Skin of body (tissue), 2 donors: ENCODE data around the gene CACNB4. TPM values are rescaled to one million over a fixed set of nuclear protein-coding genes. Genes with fewer than 3 reads are reported as not detected.
"Not testable (repeated sequence)": the region's sequence is repeated elsewhere in the genome, so short reads cannot be mapped to it uniquely, and the experiment has no call there.

Source experiments
- DNase-seq: peaks from one replicate; lab custom pipeline; 2025; lab: John Stamatoyannopoulos, UW
- total RNA-seq: library from RNA; depleted of rRNA; stranded (reverse); fragments of >200 nt; gene quantifications from one replicate; pipeline ENCODE4 v1.2.3, GENCODE V29; 2014

The CACNB4 gene
- total RNA-seq, 1 donor from 2014 or later: 16.3 TPM

DNA sequence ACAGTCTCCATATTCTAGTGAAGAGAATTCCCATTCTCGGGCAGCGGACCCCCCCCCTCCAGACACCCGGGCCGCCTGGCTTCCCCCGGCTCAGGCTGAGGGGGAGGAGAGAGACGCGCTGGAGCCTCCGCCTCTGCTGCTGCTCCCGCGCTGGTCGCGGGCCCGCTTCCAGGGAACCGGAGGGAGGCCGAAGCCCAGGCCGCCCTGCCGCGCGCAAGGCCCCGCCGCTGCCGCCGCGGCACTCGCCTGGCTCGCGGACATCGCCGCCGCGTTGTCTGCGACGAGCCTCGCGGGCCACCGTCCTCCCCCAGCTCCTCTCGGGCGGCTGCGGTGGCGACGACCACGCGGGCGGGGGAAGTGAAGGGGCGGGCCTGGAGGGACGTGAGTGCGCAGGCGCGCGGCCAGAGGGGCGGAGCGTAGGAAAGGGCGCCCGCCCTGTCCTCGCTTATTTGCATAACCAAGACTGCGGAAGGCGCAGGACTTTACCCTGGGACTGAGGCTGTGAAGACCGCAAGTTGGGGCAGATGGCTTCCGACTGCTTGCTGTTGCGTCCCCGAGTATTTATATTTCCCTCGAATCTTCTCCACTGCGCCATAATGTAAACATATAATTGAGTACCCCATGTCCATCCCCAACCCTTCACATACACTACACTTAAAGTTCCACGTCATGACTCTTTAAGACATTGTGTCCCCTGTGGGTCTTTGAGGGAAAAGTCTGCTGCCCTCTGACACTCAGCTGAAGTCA lies 270.5 kb downstream of the CACNB4 start, which contains the start of gene ARL5A:
TSS of gene ARL5A (minus strand) at position 279 of the 747 bp plus-strand sequence. CDS start at position 34, 245 bp downstream.
- DNase-seq: peak; percentile 92

DNA sequence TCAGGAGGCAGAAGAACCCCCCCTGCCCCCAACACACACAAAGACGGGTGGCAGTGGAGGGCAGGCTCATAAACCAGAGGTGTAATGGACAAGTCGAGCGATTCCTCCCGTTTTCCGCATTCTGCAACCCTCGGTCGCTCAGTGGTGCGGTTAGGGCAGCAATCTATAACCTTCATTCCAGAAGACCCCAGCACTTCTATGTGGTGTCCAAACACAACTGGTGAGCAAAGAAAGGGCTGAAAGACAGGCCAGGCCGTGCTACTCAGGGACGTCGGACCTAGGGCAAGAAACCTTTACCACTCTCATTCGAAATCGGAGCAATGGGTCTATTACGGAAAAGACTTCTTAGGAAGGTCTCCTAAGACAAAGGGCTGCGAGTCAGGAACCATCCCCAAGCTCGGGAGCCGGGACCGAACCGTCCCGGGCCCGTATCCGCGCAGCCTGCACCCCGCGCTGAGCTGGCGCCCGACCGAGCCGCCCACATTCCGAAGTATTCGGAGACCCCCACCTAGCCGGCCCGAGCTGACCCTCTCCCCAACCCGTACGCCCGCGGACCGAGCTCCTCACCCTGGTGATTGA lies 271.2 kb downstream of the CACNB4 start:
- DNase-seq: no peak

DNA sequence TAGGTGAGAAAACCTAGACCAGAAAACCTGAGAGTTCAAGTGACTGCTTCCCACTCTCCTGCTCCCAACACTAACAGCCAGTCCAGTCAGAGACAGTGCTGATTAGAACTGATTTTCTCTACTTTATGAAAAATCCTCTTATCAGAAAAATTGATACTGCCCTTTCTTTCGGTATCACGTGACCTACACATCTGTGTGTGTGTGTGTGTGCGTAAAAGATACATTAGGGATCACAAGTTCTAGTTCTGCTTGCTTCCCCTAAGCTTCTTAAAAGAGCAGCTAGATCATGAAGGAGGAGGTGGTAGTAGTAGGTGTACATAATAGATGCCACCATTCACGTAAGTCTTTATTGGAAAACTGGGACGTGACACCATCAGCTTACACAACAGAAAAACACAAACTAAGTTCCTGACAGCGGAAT lies 272.1 kb downstream of the CACNB4 start:
- peak; percentile 6 for DNase-seq

DNA sequence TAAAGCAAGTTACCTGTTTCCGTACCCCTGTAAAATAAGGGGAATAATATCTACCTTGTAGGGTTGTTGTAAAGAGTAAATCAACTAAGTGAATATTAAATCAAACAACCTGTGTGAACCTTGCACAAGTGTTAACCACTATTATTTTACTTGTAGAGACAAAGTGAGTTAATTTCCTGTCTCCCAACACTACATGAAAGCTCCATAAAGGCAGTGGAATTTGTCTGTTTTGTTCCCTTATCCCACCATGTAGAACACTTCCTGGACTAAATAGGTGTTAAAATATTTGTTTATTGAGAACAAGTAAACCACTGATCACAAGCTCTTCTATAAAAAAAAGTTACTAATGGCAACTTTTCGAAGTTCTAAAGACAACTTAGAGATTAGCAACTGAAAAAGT lies 274.0 kb downstream of the CACNB4 start:
- no peak for DNase-seq

DNA sequence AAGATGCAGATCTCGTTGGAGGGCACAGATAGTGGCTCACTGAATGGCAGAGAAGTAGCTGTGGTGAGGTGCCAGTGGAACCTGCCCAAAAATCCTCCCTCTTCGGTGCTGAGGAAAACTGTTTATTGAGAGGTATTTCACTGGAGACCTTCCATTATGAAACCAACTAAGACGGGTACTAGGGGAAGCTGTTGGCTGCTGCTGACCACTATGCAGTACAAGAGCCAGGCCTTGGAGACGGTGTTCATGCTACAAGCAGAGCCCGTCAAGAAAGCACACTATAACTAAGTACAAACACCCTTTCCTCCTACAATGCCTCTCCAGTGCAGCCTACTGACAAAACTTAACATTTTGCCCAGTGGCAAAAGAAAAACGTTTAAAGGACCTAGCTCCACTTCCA lies 275.2 kb downstream of the CACNB4 start:
- no peak for DNase-seq

DNA sequence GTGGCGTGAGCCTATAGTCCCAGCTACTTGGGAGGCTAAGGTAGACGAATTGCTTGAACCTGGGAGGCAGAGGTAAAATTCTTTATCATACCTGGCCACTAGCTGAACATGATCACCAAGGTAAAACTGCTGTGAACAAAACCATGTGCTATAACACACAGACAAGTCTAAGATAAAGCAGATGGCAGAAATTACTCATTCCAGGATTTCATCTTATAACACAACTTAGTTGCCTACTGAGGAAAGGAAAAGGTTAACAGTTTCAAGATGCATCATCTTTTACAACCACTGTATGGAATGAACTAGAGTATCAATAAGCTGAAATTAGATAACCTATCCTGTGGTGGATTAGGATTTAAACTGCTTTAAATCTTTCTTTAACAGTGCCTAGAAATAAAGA lies 278.9 kb downstream of the CACNB4 start:
- DNase-seq: no peak

DNA sequence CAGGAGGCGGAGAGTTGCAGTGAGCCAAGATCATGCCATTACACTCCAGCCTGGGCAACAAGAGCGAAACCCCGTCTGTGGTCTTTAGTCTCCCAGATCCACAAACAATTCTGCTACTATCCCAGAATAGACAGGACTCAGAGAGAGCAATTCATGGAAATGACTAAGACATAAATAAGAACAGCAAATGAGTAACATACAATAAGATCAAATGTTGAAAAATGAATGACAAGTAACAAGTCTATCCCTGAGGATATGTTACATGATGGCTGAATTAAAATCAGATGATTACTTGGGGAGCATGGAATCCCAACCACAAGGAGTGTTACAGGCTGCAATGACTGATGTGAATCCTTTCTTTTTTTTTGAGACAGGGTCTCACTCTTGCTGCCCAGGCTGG lies 280.9 kb downstream of the CACNB4 start:
- peak; percentile 74 for DNase-seq

DNA sequence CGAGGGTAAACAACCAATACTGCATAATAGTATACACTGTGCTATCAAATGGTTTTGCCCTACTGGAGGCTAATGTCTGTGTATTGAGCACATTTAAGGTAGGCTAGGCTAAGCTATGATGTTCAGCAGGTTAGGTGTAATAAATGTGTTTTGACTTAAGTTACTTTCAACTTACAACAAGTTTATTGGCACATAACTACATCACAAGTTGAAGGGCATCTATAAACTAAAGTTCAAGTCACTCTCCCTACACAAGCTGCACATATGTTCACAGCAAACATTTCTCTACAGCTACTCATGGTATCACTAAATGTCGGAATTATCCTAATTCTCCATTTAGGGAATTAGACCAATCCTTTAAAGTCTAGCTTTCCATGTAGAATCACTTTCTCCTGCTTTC lies 282.0 kb downstream of the CACNB4 start:
- no peak for DNase-seq

DNA sequence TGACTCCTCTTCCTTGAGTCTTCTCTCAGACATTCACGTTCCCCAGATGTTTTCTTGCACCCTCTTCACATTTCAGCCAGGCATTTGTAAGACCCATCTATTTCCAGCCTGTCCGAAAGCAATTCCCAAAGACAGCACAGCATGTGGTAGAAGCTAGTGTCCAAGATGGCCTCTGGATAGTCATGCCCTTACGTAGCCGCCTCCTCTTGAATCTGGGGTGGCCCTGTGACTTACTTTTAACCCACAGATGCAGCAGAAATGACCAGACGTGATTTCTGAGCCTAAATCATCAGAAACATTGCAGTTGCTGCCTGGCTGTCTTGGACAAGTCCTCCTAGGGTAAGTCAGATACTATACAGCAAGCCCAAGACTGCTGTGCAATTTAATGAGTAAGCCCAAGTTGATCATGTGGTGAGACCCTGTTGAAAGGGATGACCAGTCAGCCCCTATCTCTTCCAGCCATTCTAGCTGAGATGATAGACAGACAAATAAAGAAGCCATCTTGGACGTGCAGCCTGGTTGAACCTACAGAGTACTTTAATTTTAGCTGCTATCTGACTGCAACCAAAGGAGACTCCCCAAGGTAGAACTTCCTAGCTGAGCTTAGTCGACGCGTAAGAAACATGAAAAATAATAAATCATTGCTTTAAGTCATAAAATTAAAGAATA lies 282.9 kb downstream of the CACNB4 start:
- DNase-seq: no peak

DNA sequence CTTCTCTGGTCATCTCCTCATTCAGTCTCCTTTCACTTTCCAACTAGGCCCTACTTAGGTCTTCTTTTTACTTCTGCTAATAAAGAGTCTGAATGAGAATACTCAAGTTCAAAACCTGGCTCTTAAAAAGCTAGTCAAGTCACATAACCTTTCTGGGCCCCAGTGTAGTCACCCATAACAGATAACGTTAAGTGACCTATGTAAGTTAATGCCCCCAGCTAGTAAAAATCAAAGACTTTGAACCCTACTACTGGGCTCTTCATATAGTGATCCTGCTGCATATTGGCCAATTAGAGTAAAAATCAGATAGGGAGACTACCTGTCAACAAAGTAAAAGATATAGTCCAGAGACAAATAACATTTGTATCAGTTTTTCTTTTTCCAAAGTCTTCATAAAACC lies 288.4 kb downstream of the CACNB4 start:
- DNase-seq: no peak

DNA sequence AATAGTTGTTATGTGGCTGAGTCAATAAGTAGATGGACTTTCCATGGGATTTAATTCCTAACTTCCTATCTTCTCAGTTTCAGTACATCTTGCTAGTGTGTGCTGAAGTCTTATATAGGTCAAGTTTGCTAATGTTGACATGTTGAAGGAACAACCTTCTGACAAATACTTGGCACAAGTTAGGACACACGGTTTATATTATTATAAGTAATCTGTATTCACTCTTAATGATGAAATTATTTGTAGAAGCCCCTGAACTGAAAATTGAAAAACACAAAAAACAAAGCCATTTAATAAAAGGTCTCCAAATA lies 289.8 kb downstream of the CACNB4 start:
- no peak for DNase-seq

DNA sequence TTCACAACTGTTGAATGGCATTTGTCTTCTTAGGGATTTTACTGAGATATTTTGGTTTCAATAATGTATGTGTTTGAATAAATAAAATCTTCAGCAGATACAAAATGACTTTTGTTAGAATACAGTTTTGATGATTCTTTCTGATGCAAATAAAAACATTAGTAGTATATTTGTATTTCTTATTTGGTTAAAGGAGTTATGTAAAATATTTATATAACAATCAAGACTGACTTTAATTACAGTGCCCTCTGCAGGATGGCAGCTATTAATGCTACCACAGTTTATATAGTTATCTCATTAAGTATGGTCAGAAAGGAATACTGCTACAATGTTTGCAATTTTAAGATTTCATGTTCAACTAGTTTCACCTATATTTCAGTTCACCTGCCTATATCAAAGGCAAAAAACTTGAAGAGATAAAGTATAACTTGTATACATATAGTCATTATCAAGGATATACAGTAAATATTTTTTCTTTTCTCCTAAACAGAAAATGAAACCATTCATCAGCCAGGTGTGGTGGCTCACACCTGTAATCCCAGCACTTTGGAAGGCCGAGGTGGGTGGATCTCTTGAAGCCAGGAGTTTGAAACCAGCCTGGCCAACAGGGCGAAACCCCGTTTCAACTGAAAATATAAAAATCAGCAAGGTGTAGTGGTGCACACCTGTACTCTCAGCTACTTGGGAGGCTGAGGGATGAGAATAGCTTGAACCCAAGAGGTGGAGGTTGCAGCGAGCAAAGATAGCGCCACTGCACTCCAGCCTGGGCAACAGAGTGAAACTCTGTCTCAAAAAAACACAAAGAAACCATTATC lies 290.4 kb downstream of the CACNB4 start:
- no peak for DNase-seq

DNA sequence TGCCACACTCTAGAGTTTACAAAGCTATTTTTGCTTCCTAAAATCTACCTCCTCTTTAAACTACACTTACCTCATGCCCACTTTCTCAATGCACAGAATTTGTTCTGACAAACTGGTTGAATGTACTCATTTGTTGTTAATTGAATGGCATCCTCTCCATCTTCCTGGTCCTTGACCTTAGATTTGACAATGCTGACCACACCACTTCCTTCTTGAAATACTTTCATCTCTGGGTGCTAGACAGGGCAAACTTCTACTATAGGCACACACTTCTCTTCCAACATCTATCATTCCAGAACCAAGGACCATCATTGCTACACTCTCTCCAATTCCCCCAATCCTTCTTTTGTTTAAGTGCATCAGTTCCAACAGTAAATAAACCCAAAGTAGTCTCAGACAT lies 292.9 kb downstream of the CACNB4 start:
- no peak for DNase-seq

DNA sequence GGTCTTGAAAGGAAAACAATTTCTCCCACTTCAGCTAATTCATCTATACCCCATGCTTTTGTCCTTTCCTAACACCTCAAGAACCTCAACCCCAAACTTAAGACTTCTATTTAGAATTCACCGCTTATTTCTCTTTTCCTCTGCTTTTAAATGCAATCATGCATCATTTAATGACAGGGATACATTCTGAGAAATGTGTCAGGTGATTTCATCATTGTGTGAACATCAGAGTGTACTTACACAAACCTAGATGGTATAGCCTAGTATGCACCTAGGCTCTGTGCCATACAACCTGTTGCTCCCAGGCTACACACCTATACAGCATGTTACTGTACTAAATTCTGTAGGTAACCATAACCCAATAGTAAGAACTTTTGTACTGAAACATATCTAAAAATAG lies 293.5 kb downstream of the CACNB4 start:
- no peak for DNase-seq

DNA sequence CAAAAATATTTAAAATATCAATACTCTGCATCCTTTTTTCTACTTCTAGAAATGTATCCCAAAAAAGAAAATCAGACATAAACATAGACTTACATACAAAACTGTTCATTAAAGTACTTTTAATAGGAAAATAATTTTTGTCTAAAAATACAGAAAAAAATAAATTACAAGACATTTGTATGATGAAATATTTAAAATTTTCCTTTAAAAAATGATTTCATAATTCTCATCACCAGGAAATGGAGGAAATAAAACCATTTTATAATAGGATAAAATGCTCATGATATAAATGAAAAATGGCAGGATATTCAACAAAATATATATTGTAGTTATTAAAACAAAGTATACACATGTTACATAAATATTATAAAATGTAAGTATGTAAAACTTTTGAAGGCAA lies 295.0 kb downstream of the CACNB4 start:
- no peak for DNase-seq

DNA sequence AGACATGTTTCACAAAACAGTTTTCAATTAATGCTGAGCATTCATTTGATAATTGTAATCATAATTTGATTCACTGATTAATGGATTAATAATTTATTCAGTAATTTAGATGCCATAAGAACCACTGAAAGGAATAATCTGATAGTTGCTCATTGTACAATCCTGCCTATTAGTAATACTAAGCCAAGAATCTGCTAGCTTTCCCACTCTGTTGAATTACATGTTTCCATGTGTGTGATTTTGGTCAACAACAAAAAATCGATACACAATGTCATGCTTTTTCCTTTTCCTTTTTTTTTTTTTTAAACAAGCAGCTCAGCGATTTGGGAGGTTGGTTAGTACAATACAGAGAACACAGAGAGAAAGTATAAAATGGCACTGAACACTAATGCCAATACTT lies 296.5 kb downstream of the CACNB4 start:
- DNase-seq: no peak

DNA sequence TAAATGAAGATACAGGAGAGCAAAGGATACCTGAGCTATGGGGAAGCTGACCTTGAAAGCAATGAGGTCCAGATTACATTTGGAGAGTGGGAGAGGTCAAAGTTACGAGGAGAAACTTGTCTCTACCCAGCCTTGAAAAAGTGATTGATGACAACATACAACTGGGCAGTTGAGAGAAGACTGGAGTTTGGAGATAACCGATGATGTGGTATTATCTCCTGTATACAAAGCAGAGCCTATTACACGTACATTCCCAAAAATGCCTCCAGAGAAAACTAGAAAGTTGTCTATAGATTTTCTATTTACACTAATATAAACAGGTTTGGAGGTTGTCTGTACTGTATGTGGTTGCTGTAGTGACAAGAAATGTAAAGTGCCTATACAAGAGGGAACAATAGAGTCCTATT lies 299.0 kb downstream of the CACNB4 start:
- no peak for DNase-seq

DNA sequence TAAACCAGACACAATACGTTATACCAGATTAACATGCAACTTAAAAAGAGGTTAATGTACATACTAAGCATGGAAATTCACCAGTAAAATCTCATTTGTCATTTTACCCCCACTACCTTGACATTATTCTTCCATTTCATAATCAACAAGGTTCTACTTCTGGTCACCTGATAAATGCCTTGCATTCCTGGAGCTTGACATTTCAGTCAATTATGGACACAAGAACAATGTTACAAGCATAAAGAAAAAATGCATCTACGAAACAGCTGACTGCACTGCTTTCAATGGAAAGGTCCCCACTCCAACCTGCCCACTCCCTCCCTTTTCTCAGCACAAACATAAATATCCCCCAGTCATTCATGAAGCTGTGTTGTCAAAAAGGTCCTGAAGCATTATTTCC lies 302.1 kb downstream of the CACNB4 start:
- no peak for DNase-seq

DNA sequence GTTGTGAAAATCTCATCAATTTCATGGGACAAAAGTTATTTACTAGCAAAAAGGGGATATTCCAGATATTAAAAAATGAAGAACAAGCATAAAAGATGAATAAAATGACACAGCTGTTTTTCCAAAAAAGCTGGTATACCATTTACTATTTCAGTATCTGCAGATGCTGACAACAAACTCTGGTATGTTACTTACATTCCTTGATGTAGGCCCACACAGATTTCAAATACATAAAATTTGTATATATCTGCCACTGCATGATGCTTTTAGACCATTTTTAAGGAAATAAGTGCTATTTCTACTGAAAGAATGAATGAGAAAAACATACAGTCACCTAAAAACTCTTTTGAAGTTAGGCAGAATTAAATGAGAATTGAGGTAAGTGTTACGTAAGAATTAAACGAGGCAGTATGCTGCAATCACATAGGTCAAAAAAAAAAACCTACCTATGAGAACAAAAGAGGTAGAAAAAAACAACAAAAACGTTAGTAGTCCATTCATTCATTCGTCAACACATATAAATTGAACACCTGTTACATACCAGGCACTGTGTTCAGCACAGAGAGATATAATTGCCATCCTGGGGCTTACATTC lies 303.1 kb downstream of the CACNB4 start:
- DNase-seq: no peak

DNA sequence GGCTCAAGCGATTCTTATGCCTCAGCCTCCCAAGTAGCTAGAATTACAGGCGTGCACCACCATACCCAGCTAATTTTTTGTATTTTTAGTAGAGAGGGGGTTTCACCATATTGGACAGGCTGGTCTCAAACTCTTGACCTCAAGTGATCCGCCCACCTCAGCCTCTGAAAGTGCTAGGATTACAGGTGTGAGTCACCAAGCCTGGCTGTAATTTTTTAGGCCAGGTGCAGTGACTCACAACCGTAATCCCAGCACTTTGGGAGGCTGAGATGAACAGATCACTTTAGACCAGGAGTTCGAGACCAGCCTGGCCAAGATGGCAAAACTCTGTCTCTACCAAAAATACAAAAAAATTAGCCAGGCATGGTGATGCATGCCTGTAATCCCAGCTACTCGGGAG lies 304.4 kb downstream of the CACNB4 start:
- not testable (repeated sequence) for DNase-seq

DNA sequence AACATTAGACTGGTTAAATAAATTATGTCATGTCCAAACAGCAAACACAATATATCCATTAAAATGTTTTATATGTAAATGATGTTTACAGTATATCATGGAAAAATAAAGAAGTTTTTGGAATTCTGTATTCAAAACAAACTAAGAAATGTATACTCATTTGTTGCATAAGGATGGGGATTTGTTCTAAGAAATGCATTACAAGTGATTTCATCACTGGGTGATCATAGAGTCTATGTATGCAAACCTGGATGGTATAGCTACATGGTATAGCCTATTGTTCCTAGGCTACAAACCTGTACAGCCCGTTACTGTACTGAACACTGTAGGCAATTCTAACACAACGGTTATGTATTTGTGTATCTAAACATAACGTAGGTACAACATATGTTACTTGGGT lies 305.7 kb downstream of the CACNB4 start:
- no peak for DNase-seq

DNA sequence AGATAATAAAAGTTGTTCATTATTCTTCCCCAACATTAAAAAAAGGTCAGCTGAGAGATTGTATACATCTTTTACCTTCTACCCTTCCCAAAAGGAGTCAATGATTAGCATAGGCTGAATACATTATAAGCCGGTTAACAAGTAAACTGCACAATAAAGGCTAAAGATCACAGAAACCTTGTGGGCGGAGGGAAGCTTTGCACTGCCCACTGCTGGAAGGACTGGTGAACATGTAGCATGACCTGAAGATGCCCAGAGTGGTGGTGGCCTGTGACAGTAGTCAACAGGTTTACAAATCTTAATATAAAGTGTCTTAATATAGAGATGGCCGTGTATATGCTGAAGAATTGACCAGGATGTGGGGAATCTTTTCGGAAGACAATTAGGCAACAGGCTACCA lies 306.3 kb downstream of the CACNB4 start:
- no peak for DNase-seq
